CD4-positive, alpha-beta T cell (primary cell): ENCODE measurements around the gene UGT1A9. TPM values are rescaled to one million over a fixed set of nuclear protein-coding genes. Genes with fewer than 3 reads are reported as not detected.
A peak's percentile ranks its signal among the peaks of the same experiment; 100 is the strongest.

Source experiments
- ATAC-seq: fragments of 200-7000 bp; cut with Tn5 transposase; one replicate; pipeline ENCODE4 v1.10.0; 2022; ENCODE audit warnings: mild to moderate bottlenecking; ENCODE audit not compliant: poor library complexity
- CTCF ChIA-PET: fragments of 350-600 bp; sonication (Branson Sonifier 250); formaldehyde crosslinking; loops from one replicate; lab custom pipeline; 2021; ENCODE audit warnings: antibody characterized with exemption, inconsistent platforms; lab: Charles Lee
- POLR2A ChIA-PET: fragments of 350-600 bp; sonication (Branson Sonifier 250); formaldehyde crosslinking; loops from one replicate; lab custom pipeline; 2021; ENCODE audit warnings: antibody characterized with exemption, inconsistent platforms; lab: Charles Lee
- DNase-seq, 14 experiments: peaks; one replicate each; pipeline ENCODE4 v3.0.0-alpha.2; 2013 to 2020; ENCODE audit warnings: mixed read lengths in 2 of 14
- H3K27ac ChIP-seq, 2 donors: one replicate each; pipeline versions ENCODE4 v1.5.1 to v1.7.0; 2013; ENCODE audit warnings: low read length in 2 of 2, low read depth in 1 of 2, mild to moderate bottlenecking in 1 of 2
- H3K27me3 ChIP-seq, 2 experiments: 1 replicate in 1 of 2; 2 replicates in 1 of 2; pipeline versions ENCODE4 v1.6.1 to v1.7.0; 2013; ENCODE audit warnings: low read length in 2 of 2, control low read depth in 1 of 2, mild to moderate bottlenecking in 1 of 2, moderate library complexity in 1 of 2; ENCODE audit not compliant: insufficient read depth in 2 of 2, control insufficient read depth in 1 of 2
- H3K36me3 ChIP-seq: one replicate; pipeline ENCODE4 v1.6.1; 2013; ENCODE audit warnings: low read length, control low read depth; ENCODE audit not compliant: insufficient read depth
- H3K4me1 ChIP-seq: one replicate; pipeline ENCODE4 v1.6.1; 2013; ENCODE audit warnings: low read length, control low read depth; ENCODE audit not compliant: insufficient read depth
- H3K4me3 ChIP-seq: one replicate; pipeline ENCODE4 v1.5.1; 2013; ENCODE audit warnings: mild to moderate bottlenecking, low read length, moderate library complexity
- H3K9me3 ChIP-seq, 2 experiments: 1 replicate in 1 of 2; 2 replicates in 1 of 2; pipeline versions ENCODE4 v1.6.1 to v1.7.0; 2013; ENCODE audit warnings: low read length in 2 of 2, mild to moderate bottlenecking in 2 of 2, control low read depth in 1 of 2, moderate library complexity in 1 of 2; ENCODE audit not compliant: control insufficient read depth in 1 of 2, insufficient read depth in 1 of 2
- H3K27ac Mint-ChIP-seq: one replicate; pipeline ENCODE4 v1.8.0; 2020; ENCODE audit warnings: mixed read lengths
- H3K27me3 Mint-ChIP-seq: one replicate; pipeline ENCODE4 v1.8.0; 2021; ENCODE audit warnings: mixed read lengths
- H3K36me3 Mint-ChIP-seq: one replicate; pipeline ENCODE4 v1.8.0; 2021; ENCODE audit warnings: low read depth, mixed read lengths
- H3K4me1 Mint-ChIP-seq: one replicate; pipeline ENCODE4 v1.8.0; 2021; ENCODE audit warnings: low read depth, mixed read lengths
- H3K4me3 Mint-ChIP-seq: one replicate; pipeline ENCODE4 v1.8.0; 2020; ENCODE audit warnings: mild to moderate bottlenecking, mixed read lengths
- H3K9me3 Mint-ChIP-seq: one replicate; pipeline ENCODE4 v1.8.0; 2020; ENCODE audit warnings: mixed read lengths
- CTCF ChIP-seq: fragments of 200-600 bp; IDR thresholded peaks from one replicate; pipeline ENCODE4 v1.8.0; 2022; ENCODE audit warnings: antibody characterized with exemption, mild to moderate bottlenecking
- intact Hi-C, 2 experiments: fragments of 100-400 bp; cut with DNase I in 1 of 2; cut with micrococcal nuclease in 1 of 2; formaldehyde crosslinking; loops; one replicate each; pipeline versions ENCODE4 v1.15.1 to v1.9.0; 2023 to 2025; cut with DNase I, micrococcal nuclease
- total RNA-seq, 174 experiments: library from RNA in 2 of 174; stranded (reverse) in 2 of 174; gene quantifications; one replicate each; pipeline ENCODE4 v1.2.3 and lab custom pipeline; 2021 to 2026

UGT1A9 gene
- total RNA-seq, 2 experiments from 2014 or later: not detected

- Histone ChIP-seq H3K36me3 (no peaks in the 10 kb centered on the region), H3K27me3 (peaks cover 0 to 2% of the 10 kb centered on the region in 2 experiments), H3K4me3 (no peak overlapping the region), H3K27ac (no peak overlapping the region), H3K4me1 (no peaks in the 10 kb centered on the region), H3K9me3 (peaks cover 0 to 18% of the 10 kb centered on the region in 2 experiments)
- Mint-ChIP-seq H3K9me3 (no peaks in the 10 kb centered on the region), H3K27ac (no peak overlapping the region), H3K27me3 (peaks cover 7% of the 10 kb centered on the region), H3K4me3 (no peak overlapping the region), H3K36me3 (no peaks in the 10 kb centered on the region), H3K4me1 (no peaks in the 10 kb centered on the region)
- ChIA-PET POLR2A (no interaction called here), CTCF (no interaction called here)
- DNase-seq (peak in 1 of 14 experiments; percentile 2), ATAC-seq (no peak)
- intact Hi-C loops: no loop called here
- no peak for TF ChIP-seq CTCF
These were observed 144.6 kb downstream of the UGT1A9 start for GRCh38 chr2:233816334-233816733.

GRCh38 chr2:233816771-233817170 lies 145.1 kb downstream of the UGT1A9 start:
- H3K9me3 Mint-ChIP-seq: no peaks in the 10 kb centered on the region
- no peak overlapping the region for H3K4me3 Mint-ChIP-seq
- no peak overlapping the region for H3K27ac ChIP-seq
- intact Hi-C loops: no loop called here
- H3K4me1 ChIP-seq: no peaks in the 10 kb centered on the region
- H3K36me3 Mint-ChIP-seq: no peaks in the 10 kb centered on the region
- H3K4me1 Mint-ChIP-seq: no peaks in the 10 kb centered on the region
- H3K27ac Mint-ChIP-seq: no peak overlapping the region
- peaks cover 0 to 2% of the 10 kb centered on the region in 2 experiments for H3K27me3 ChIP-seq
- no peak for TF ChIP-seq CTCF
- DNase-seq (peak in 1 of 14 experiments; percentile 10), ATAC-seq (no peak)
- no peak overlapping the region for H3K4me3 ChIP-seq
- ChIA-PET POLR2A (no interaction called here), CTCF (no interaction called here)
- H3K9me3 ChIP-seq: peaks cover 0 to 16% of the 10 kb centered on the region in 2 experiments
- H3K27me3 Mint-ChIP-seq: peaks cover 11% of the 10 kb centered on the region
- H3K36me3 ChIP-seq: no peaks in the 10 kb centered on the region

GRCh38 chr2:233817361-233817911 lies 145.7 kb downstream of the UGT1A9 start:
- Histone ChIP-seq H3K27ac (no peak overlapping the region), H3K27me3 (peaks cover 0 to 2% of the 10 kb centered on the region in 2 experiments), H3K4me1 (no peaks in the 10 kb centered on the region), H3K4me3 (no peak overlapping the region), H3K9me3 (peaks cover 0 to 13% of the 10 kb centered on the region in 2 experiments), H3K36me3 (no peaks in the 10 kb centered on the region)
- POLR2A ChIA-PET: no interaction called here
- no peaks in the 10 kb centered on the region for H3K4me1 Mint-ChIP-seq
- no peaks in the 10 kb centered on the region for H3K9me3 Mint-ChIP-seq
- no peak for ATAC-seq
- no peak overlapping the region for H3K4me3 Mint-ChIP-seq
- CTCF ChIA-PET: no interaction called here
- no peaks in the 10 kb centered on the region for H3K36me3 Mint-ChIP-seq
- H3K27me3 Mint-ChIP-seq: peaks cover 7% of the 10 kb centered on the region
- no peak for TF ChIP-seq CTCF
- peak in 1 of 14 experiments; percentile 15 for DNase-seq
- no peak overlapping the region for H3K27ac Mint-ChIP-seq
- intact Hi-C loops: no loop called here
